Measurements from ENCODE around the gene SDK2. TPM values are rescaled to one million over a fixed set of nuclear protein-coding genes. Genes with fewer than 3 reads are reported as not detected.

SDK2 gene
- total RNA-seq, 1 experiment from 2014 or later: not detected

DNA sequence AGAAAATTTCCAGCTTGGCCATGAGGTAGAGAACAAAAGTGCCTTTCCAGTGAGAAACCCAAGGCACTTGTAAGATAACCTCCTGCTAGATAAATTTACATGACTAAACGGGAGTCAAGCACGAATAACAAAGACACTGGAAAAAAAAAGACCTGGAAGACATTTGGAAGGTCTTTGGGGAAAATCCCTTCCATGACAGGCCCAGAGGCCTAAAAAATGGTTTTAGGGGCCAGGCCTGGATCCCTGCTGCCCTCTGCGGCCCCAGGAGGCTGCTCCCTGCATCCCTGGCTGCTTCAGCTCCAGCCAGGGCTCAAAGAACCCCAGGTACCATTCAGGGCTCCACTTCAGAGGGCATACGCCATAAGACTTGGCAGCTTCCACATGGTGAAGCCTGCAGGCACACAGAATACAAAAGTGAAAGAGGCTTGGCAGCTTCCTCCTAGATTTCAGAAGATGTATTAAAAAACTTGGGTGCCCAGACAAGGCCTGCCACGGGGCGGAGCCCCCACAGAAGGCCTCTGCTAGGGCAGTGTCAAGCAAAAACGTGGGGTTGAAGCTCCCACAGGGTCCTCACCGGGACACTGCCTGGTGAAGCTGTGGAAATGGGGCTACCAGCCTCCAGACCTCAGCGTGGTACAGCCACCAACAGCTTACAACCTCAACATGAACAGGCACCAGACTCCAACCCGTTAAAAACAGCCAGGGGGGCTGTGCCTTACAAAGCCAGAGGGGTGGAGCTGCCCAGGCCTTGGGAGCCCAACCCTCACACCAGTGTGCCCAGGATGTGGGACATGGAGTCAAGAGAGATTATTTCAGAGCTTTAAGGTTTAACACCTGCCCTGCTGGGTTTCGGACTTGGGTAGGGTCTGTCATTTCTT is 77.1 kb downstream of the SDK2 start:
- no peak overlapping the region for H3K27ac ChIP-seq (ENCODE audit: low read length)

DNA sequence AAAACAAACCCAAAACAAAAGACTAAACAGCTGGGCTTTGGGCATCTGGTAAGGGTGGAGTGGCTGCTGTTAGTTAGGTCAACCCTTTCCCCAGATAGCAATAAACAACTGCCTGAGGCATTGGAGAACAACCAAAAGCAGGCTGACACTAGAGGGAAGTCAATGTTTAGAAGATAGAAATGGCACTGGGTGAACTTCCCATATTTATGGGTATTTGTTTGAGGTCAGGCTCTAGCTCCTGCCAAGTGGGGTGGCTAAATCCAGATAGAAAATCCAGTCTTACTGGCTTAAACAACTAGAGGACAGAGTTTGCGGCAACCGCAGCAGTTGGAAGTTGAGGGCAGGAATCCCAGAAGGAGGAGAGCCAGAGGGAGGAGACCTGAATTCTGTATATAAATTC is 79.4 kb downstream of the SDK2 start:
- no peak overlapping the region for H2AFZ ChIP-seq (ENCODE audit: low read length)
- no peak overlapping the region for H3K9ac ChIP-seq (ENCODE audit: low read length)
- no peaks in the 10 kb centered on the region for H3K79me2 ChIP-seq (ENCODE audit: low read length)
- H3K4me3 ChIP-seq (ENCODE audit: low read length): no peak overlapping the region
- no peaks in the 10 kb centered on the region for H4K20me1 ChIP-seq (ENCODE audit: insufficient read depth, low read depth, low read length)
- no peaks in the 10 kb centered on the region for H3K27me3 ChIP-seq (ENCODE audit: low read length)
- H3K9me2 ChIP-seq (replicated peaks; ENCODE audit: insufficient read depth, low read length): no peaks in the 10 kb centered on the region
- H3K4me1 ChIP-seq (ENCODE audit: low read length): no peaks in the 10 kb centered on the region
- DNase-seq: no peak
- H3K36me3 ChIP-seq (ENCODE audit: insufficient read depth, low read length): no peaks in the 10 kb centered on the region
- H3K9me3 ChIP-seq (ENCODE audit: low read length): no peaks in the 10 kb centered on the region
- no peak overlapping the region for H3K27ac ChIP-seq (ENCODE audit: low read length)
- H3K4me2 ChIP-seq (ENCODE audit: low read depth, low read length, poor library complexity, severe bottlenecking): no peak overlapping the region

More for the DNA sequence above, 77.1 kb downstream of the SDK2 start:
- Histone ChIP-seq H3K27me3 (ENCODE audit: low read length) (no peaks in the 10 kb centered on the region), H3K4me2 (ENCODE audit: low read depth, low read length, poor library complexity, severe bottlenecking) (no peak overlapping the region), H3K4me3 (ENCODE audit: low read length) (no peak overlapping the region), H3K4me1 (ENCODE audit: low read length) (no peaks in the 10 kb centered on the region), H3K9me2 (replicated peaks; ENCODE audit: insufficient read depth, low read length) (no peaks in the 10 kb centered on the region), H4K20me1 (ENCODE audit: insufficient read depth, low read depth, low read length) (no peaks in the 10 kb centered on the region), H3K36me3 (ENCODE audit: insufficient read depth, low read length) (no peaks in the 10 kb centered on the region), H3K79me2 (ENCODE audit: low read length) (no peaks in the 10 kb centered on the region), H3K9me3 (ENCODE audit: low read length) (no peaks in the 10 kb centered on the region), H3K9ac (ENCODE audit: low read length) (no peak overlapping the region), H2AFZ (ENCODE audit: low read length) (no peak overlapping the region)
- DNase-seq: no peak

DNA sequence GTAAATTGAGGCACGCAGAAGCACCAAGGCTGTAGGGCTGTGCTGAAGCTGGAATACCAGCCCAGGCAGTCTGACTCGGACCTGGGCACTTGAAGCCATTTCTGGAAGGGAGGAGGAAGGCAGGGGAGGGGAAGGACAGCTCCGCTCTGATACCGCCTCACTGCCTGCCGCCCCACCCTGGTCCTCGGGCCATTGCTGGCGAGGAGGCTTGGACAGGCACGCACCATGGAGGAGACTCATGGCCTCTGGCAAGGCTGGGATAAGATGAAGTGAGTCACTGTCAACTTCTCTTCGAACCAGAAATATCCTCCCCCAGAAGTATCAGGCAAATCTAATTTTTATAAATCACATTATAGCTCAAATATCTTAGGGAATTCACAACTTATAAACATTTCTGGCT is 81.3 kb downstream of the SDK2 start:
- no peak overlapping the region for H3K9ac ChIP-seq (ENCODE audit: low read length)
- DNase-seq: no peak
- H3K9me2 ChIP-seq (replicated peaks; ENCODE audit: insufficient read depth, low read length): no peaks in the 10 kb centered on the region
- H3K4me1 ChIP-seq (ENCODE audit: low read length): no peaks in the 10 kb centered on the region
- H3K36me3 ChIP-seq (ENCODE audit: insufficient read depth, low read length): no peaks in the 10 kb centered on the region
- no peaks in the 10 kb centered on the region for H3K9me3 ChIP-seq (ENCODE audit: low read length)
- H3K4me2 ChIP-seq (ENCODE audit: low read depth, low read length, poor library complexity, severe bottlenecking): no peak overlapping the region
- no peaks in the 10 kb centered on the region for H3K79me2 ChIP-seq (ENCODE audit: low read length)
- H4K20me1 ChIP-seq (ENCODE audit: insufficient read depth, low read depth, low read length): no peaks in the 10 kb centered on the region
- no peak overlapping the region for H3K27ac ChIP-seq (ENCODE audit: low read length)
- no peak overlapping the region for H2AFZ ChIP-seq (ENCODE audit: low read length)
- no peak overlapping the region for H3K4me3 ChIP-seq (ENCODE audit: low read length)
- H3K27me3 ChIP-seq (ENCODE audit: low read length): no peaks in the 10 kb centered on the region

DNA sequence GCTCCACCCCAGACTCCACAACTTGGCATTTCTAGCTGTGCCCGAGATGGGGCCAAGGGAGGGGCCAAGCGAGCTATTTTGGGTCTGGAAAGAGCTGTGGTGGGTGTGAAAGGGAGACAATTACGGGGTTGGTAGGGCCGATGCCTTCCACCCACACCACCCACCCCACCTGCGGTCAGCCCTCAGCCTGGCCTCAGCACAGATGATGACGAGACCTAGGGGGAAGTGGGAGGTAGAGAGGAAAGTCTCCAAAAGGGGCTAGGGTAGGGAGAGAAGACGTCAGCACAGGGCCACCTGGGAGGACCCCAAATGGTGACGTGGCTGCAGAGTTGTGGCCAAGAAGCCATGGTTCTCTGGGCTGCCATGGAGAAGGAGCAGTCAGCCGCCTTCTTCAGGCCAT is 83.1 kb downstream of the SDK2 start:
- Histone ChIP-seq H3K9ac (ENCODE audit: low read length) (no peak overlapping the region), H3K4me3 (ENCODE audit: low read length) (no peak overlapping the region), H3K4me2 (ENCODE audit: low read depth, low read length, poor library complexity, severe bottlenecking) (no peak overlapping the region), H3K9me2 (replicated peaks; ENCODE audit: insufficient read depth, low read length) (no peaks in the 10 kb centered on the region), H3K36me3 (ENCODE audit: insufficient read depth, low read length) (no peaks in the 10 kb centered on the region), H2AFZ (ENCODE audit: low read length) (no peak overlapping the region), H4K20me1 (ENCODE audit: insufficient read depth, low read depth, low read length) (no peaks in the 10 kb centered on the region), H3K27me3 (ENCODE audit: low read length) (no peaks in the 10 kb centered on the region), H3K4me1 (ENCODE audit: low read length) (no peaks in the 10 kb centered on the region), H3K79me2 (ENCODE audit: low read length) (no peaks in the 10 kb centered on the region), H3K27ac (ENCODE audit: low read length) (no peak overlapping the region), H3K9me3 (ENCODE audit: low read length) (no peaks in the 10 kb centered on the region)
- DNase-seq: no peak

DNA sequence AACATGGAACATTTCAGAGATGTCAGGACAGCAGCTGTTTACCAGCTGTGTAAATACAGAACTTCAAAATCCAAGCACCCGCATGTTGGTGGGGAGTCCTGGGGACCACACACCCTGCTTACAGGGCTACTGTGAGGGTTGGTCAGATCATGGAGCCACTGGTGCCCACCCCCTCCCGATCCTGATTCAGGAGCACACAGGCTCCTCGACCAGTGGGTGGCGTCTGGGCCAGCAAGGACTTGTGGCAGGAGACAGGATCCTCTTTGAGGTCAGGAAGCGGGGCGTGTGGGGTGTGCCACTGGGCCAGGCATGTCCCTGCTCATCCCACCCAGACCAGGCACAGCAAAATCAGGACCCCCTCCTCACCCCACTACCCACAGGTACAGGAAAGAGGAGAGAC is 83.6 kb downstream of the SDK2 start:
- Histone ChIP-seq H2AFZ (ENCODE audit: low read length) (no peak overlapping the region), H3K79me2 (ENCODE audit: low read length) (no peaks in the 10 kb centered on the region), H3K9me2 (replicated peaks; ENCODE audit: insufficient read depth, low read length) (no peaks in the 10 kb centered on the region), H3K9me3 (ENCODE audit: low read length) (no peaks in the 10 kb centered on the region), H3K27ac (ENCODE audit: low read length) (no peak overlapping the region), H3K9ac (ENCODE audit: low read length) (no peak overlapping the region), H3K4me1 (ENCODE audit: low read length) (no peaks in the 10 kb centered on the region), H3K27me3 (ENCODE audit: low read length) (no peaks in the 10 kb centered on the region), H3K4me2 (ENCODE audit: low read depth, low read length, poor library complexity, severe bottlenecking) (no peak overlapping the region), H3K36me3 (ENCODE audit: insufficient read depth, low read length) (no peaks in the 10 kb centered on the region), H3K4me3 (ENCODE audit: low read length) (no peak overlapping the region), H4K20me1 (ENCODE audit: insufficient read depth, low read depth, low read length) (no peaks in the 10 kb centered on the region)
- no peak for DNase-seq

DNA sequence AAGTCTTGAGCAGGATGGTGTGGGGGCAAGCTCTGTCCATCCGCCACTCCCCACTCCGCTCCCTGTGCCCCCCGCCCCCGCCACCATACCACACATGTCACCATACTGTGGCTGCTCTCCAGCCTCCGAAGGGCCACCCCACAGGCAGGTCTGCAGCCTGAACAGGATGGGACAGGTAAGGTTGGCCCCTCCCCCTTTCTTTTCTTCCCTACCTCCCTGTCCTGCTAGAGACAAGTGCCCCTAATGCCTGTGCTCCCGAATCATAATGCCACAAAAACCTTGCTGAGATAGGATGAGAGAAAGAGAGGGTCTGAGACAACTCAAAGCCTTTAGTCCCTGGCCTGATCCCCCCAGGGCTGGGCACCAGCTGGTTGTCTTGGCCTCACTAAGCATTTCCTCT is 84.7 kb downstream of the SDK2 start:
- no peaks in the 10 kb centered on the region for H4K20me1 ChIP-seq (ENCODE audit: insufficient read depth, low read depth, low read length)
- H3K9me2 ChIP-seq (replicated peaks; ENCODE audit: insufficient read depth, low read length): no peaks in the 10 kb centered on the region
- H3K4me3 ChIP-seq (ENCODE audit: low read length): no peak overlapping the region
- H3K9me3 ChIP-seq (ENCODE audit: low read length): no peaks in the 10 kb centered on the region
- no peak overlapping the region for H3K27ac ChIP-seq (ENCODE audit: low read length)
- no peaks in the 10 kb centered on the region for H3K79me2 ChIP-seq (ENCODE audit: low read length)
- no peaks in the 10 kb centered on the region for H3K36me3 ChIP-seq (ENCODE audit: insufficient read depth, low read length)
- H2AFZ ChIP-seq (ENCODE audit: low read length): no peak overlapping the region
- no peaks in the 10 kb centered on the region for H3K4me1 ChIP-seq (ENCODE audit: low read length)
- no peak overlapping the region for H3K4me2 ChIP-seq (ENCODE audit: low read depth, low read length, poor library complexity, severe bottlenecking)
- no peaks in the 10 kb centered on the region for H3K27me3 ChIP-seq (ENCODE audit: low read length)
- no peak overlapping the region for H3K9ac ChIP-seq (ENCODE audit: low read length)
- no peak for DNase-seq

DNA sequence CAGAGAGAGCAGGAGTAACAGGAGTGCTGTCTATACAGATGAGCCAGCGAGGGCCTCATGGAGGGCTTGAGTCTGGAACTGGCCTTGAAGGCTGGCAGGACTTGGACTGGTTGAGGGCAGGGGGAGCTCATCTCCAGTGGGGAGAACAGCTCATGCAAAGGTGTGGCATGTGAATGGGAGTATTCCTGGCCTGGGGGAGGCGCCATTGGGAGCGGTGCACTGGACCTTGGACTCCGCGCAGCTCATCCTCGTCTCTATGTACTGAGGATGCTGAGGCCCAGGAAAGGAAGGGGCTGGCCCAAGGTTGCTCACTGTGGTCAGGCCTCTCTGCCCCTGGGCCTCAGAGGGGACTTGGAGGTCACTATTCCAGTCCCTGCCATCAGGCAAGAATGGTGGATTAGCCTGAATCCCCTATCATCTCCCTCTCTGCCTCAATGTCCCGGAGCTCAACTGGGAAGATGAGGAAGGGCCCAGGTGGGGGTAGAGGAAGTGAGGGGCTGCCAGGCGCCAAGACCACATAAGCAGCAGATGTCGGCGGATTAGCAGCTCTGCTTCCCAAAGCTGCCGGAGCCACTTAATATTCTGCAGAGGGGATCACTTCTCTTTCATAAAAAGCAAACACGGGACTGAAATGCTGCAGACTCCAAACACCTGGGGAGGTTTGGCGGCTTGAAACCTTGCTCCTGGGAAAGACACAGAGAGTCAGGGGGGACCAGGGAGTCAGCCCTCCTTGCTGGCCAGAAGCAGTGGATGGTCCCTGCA is 88.9 kb downstream of the SDK2 start:
- Histone ChIP-seq H3K36me3 (ENCODE audit: insufficient read depth, low read length) (no peaks in the 10 kb centered on the region), H3K9me3 (ENCODE audit: low read length) (no peaks in the 10 kb centered on the region), H3K9me2 (replicated peaks; ENCODE audit: insufficient read depth, low read length) (no peaks in the 10 kb centered on the region), H3K9ac (ENCODE audit: low read length) (no peak overlapping the region), H4K20me1 (ENCODE audit: insufficient read depth, low read depth, low read length) (no peaks in the 10 kb centered on the region), H3K4me2 (ENCODE audit: low read depth, low read length, poor library complexity, severe bottlenecking) (no peak overlapping the region), H3K4me3 (ENCODE audit: low read length) (no peak overlapping the region), H2AFZ (ENCODE audit: low read length) (no peak overlapping the region), H3K79me2 (ENCODE audit: low read length) (no peaks in the 10 kb centered on the region), H3K4me1 (ENCODE audit: low read length) (no peaks in the 10 kb centered on the region), H3K27me3 (ENCODE audit: low read length) (no peaks in the 10 kb centered on the region), H3K27ac (ENCODE audit: low read length) (no peak overlapping the region)
- no peak for DNase-seq

DNA sequence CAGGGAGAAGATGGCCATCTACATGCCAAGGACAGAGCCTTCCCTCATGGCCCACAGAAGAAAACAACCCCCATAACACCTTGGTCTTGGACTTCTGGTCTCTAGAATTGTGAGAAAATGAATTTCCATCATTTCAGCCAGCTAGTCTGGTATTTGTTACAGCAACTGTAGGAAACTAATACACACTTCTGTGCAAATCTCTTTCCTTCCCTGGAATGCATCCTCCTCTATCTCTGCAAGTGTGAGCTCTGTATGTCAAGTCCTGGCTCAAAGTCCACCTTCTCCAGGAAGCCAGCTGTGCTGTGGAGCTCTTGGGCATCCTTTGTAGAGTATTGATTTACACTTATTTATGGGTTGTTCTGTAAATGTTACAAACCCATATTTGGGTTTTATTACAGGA is 89.7 kb downstream of the SDK2 start:
- Histone ChIP-seq H3K9me3 (ENCODE audit: low read length) (no peaks in the 10 kb centered on the region), H4K20me1 (ENCODE audit: insufficient read depth, low read depth, low read length) (no peaks in the 10 kb centered on the region), H3K36me3 (ENCODE audit: insufficient read depth, low read length) (no peaks in the 10 kb centered on the region), H3K79me2 (ENCODE audit: low read length) (no peaks in the 10 kb centered on the region), H3K9ac (ENCODE audit: low read length) (no peak overlapping the region), H3K4me3 (ENCODE audit: low read length) (no peak overlapping the region), H3K4me2 (ENCODE audit: low read depth, low read length, poor library complexity, severe bottlenecking) (no peak overlapping the region), H3K27ac (ENCODE audit: low read length) (no peak overlapping the region), H3K27me3 (ENCODE audit: low read length) (no peaks in the 10 kb centered on the region), H3K4me1 (ENCODE audit: low read length) (no peaks in the 10 kb centered on the region), H3K9me2 (replicated peaks; ENCODE audit: insufficient read depth, low read length) (no peaks in the 10 kb centered on the region), H2AFZ (ENCODE audit: low read length) (no peak overlapping the region)
- DNase-seq: no peak

All from Karpas-422 (cell line).